ENCODE data around the gene KIAA1755. TPM values are rescaled to one million over a fixed set of nuclear protein-coding genes. Genes with fewer than 3 reads are reported as not detected.

The KIAA1755 gene, protein sequence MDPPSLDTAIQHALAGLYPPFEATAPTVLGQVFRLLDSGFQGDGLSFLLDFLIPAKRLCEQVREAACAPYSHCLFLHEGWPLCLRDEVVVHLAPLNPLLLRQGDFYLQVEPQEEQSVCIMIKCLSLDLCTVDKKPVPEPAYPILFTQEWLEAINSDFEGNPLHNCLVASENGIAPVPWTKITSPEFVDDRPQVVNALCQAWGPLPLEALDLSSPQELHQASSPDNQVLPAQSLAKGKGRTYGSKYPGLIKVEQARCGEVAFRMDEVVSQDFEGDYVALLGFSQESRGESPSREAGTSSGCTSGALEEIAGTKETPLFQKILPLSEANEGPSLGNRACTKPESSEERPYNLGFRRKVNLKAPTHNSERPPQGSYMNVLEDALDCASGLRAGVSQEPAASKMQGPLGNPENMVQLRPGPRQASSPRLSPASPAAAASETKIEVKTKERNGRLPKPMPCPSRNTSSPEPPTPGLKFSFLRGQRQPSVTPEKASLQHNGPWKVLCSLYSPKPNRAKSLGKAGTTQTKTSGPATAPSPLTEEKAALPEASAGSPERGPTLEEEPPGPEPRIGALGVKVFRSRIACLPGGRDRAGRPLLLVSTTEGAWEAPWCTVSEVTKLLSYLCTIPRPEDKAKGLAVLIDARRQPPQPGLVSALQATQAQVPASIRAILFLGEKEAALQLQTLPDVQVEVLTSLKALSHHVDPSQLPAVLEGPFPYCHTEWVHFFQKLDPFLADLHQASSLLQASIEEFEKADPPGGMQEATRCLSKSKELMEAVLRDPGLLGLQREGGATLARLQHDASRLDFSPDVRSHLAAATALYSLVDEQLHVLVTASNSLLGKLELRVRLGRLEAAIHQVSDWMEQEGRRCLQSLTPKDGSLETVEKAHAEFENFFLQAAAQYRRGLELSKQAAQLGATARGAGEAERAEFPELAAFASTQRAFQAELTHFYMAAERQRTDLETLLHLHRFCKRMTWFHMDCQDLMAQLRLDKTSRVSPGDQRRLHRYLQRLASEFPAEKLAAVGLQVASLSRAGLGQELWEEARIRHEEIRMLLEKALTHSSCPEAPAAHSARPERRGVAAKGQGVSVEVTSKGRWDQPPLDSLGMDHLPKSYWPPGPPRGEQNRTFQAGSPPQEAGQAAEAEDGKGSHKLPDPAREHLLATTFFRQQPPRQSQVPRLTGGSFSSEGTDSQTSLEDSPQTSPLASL
- total RNA-seq = 1 to 10 TPM; 1.1 to 3.6 (median 2.1) TPM

GRCh38 chr20:38260378-38261053 is at the start of gene KIAA1755:
Gene KIAA1755, minus strand, starts transcription at chr20:38260735. Its CDS starts 235 bp downstream, at chr20:38260500.
- TF ChIP-seq, protein P1, sequence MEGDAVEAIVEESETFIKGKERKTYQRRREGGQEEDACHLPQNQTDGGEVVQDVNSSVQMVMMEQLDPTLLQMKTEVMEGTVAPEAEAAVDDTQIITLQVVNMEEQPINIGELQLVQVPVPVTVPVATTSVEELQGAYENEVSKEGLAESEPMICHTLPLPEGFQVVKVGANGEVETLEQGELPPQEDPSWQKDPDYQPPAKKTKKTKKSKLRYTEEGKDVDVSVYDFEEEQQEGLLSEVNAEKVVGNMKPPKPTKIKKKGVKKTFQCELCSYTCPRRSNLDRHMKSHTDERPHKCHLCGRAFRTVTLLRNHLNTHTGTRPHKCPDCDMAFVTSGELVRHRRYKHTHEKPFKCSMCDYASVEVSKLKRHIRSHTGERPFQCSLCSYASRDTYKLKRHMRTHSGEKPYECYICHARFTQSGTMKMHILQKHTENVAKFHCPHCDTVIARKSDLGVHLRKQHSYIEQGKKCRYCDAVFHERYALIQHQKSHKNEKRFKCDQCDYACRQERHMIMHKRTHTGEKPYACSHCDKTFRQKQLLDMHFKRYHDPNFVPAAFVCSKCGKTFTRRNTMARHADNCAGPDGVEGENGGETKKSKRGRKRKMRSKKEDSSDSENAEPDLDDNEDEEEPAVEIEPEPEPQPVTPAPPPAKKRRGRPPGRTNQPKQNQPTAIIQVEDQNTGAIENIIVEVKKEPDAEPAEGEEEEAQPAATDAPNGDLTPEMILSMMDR (IDR thresholded peaks at IDR 0.05; ENCODE audit: low read depth) = no peak

DNA sequence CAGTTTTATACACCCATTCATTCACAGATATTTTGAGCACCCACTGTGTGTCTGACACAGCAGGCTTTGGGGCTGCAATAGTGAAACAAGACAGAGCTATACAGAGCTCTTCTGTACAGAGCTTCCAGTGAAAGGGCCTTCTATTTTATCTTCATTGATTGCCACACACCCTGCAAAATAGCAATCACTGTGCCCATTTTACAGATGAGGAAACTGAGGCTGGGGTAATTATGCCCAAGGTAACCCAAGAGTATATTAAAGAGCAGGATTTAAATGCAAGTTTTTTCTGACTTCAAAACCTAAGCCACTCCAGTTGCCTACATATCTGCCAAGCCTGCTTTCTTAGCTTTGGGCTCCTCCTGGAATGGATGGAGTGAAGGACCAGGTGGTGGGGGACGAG is 47.9 kb upstream of the KIAA1755 start:
- TF ChIP-seq, protein P1 (IDR thresholded peaks at IDR 0.05; ENCODE audit: low read depth) = no peak

- TF ChIP-seq, protein P1 (IDR thresholded peaks at IDR 0.05; ENCODE audit: low read depth) = no peak
Measured at GRCh38 chr20:38308047-38308438, 47.5 kb upstream of the KIAA1755 start.

GRCh38 chr20:38307371-38308046 is 47.0 kb upstream of the KIAA1755 start:
- TF ChIP-seq, protein P1 (IDR thresholded peaks at IDR 0.05; ENCODE audit: low read depth) = no peak

- TF ChIP-seq, protein P1 (IDR thresholded peaks at IDR 0.05; ENCODE audit: low read depth) = no peak
Measured at GRCh38 chr20:38306379-38306778, 45.8 kb upstream of the KIAA1755 start.

- TF ChIP-seq, protein P1 (IDR thresholded peaks at IDR 0.05; ENCODE audit: low read depth) = no peak
Measured at GRCh38 chr20:38305541-38305940, 45.0 kb upstream of the KIAA1755 start.
